ENCODE data around the gene MORN3. TPM values are rescaled to one million over a fixed set of nuclear protein-coding genes. Genes with fewer than 3 reads are reported as not detected.
"Not testable (repeated sequence)": the region's sequence is repeated elsewhere in the genome, so short reads cannot be mapped to it uniquely, and the experiment has no call there.

The MORN3 gene
- total RNA-seq, 1 donor from 2014 or later, result 0.11 TPM

DNA sequence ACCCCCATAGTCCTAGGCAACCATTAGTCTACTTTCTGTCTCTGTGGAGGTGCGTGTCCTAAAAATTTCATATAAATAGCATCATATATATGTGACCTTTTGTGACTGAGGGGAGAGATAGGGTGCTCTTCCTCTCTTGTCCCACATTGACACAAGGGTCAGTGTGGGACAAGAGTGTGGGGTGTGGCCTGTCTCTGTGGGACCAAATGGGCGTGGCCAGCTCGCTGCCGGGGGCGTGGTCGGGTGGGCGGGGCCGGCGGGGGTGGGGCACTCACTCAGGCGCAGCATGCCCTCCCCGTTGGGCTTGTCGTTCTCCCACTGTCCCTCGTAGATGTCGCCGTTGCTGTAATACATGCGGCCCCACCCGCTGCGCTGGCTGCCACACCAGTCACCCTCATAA, 15.5 kb downstream of the MORN3 start:
- DNase-seq, result no peak
- intact Hi-C loops (cut with DNase I), result no loop called here
- ATAC-seq (ENCODE audit: poor library complexity), result no peak

DNA sequence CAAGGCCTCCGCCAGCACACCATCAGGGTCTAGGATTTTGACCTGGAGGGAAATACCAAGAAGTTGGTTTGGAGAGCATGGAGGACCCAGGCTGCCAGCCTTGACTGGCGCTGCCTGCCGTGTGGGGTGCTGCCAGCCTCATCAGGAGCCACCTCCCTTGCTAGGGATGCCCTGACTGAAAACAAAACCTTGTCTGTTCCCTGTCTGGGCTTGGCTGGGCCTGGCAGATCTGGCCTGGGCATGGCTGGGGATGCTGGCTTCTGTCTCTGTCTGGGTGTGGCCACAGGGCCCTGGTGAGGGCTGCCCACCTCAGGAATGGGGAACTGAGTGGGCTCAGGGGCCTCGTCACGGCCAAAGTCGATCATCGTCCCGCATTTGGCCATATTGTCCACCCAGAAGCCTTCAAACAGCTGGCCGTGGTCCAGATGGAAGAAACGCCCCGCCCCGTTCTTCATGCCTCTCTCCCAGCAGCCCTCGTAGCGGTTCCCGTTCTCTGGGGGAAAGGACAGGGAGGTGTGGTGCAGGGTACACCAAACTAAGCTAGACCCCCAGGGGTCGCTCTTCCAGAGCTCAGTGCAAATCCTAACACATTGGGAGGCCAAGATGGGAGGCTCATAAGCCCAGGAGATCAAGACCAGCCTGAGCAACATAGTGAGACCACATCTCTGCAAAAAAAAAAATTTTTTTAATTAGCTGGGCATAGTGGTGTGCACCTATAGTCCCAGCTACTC, 16.5 kb downstream of the MORN3 start:
- intact Hi-C loops (cut with DNase I), result no loop called here
- no peak for ATAC-seq (ENCODE audit: poor library complexity)
- DNase-seq, result no peak

DNA sequence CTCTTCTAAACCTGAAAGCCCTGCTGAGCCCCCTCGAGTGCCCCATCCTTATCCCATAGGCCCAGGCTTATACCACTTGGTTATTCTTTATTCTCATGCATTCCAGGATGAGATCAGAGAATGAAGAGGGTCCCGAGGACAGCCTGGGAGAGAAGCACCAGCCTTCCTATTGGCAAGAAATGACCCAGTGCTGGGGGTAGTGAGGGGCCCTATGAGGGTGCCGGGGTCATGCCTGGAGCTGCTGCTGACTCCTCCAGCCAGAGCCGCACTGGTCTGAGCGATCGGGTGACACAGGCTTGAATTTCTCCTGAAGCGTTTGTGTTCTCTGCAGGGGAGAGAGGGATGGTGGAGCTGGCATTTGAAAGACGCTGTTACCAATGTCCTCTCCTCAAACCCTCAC, 18.1 kb downstream of the MORN3 start:
- intact Hi-C loops (cut with DNase I), result no loop called here
- DNase-seq, result no peak
- no peak for ATAC-seq (ENCODE audit: poor library complexity)

DNA sequence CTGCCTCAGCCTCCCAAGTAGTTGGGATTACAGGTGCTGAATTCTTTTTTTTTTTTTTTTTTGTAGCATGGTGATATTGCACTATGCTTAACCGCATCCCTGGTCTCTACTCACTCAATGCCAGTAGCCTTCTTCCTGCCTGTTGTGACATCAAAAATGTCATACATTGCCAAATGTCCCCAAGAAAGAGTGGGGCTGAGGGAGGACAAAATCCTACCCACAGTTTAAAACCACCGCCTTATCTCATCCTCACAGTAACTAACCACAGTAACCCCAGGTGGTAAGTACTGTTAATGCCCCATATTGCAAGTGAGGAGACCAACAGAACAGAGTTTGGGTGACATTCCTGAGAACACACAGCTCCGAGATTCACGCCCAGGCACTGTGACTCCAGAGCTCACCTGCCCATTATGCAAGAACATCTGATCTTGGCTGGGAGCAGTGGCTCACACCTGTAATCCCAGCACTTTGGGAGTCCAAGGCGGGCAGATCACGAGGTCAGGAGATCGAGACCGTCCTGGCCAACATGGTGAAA, 19.6 kb downstream of the MORN3 start:
- intact Hi-C loops (cut with DNase I), result no loop called here
- ATAC-seq (ENCODE audit: poor library complexity) (no peak), DNase-seq (no peak)

DNA sequence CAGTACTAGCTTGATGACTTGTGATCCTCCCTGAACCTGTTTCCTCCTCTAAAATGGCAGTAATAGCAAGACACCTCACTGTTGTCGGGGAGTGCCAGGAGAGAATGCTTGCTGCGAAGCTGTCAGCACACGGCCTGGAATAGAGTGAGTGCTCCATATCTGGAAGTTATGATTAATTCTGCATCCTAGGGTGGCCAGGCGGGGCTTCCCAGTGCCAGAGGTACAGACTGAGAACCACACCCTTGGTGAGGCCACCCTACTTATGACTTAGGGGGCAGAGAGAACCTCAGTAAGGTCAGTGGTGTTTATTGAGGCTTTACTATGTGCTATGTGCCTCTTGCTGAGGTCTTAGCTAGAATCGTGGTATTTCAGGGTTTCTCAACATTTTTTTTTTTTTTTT, 20.1 kb downstream of the MORN3 start:
- ATAC-seq (ENCODE audit: poor library complexity) (no peak), DNase-seq (no peak)
- intact Hi-C loops (cut with DNase I), result no loop called here

DNA sequence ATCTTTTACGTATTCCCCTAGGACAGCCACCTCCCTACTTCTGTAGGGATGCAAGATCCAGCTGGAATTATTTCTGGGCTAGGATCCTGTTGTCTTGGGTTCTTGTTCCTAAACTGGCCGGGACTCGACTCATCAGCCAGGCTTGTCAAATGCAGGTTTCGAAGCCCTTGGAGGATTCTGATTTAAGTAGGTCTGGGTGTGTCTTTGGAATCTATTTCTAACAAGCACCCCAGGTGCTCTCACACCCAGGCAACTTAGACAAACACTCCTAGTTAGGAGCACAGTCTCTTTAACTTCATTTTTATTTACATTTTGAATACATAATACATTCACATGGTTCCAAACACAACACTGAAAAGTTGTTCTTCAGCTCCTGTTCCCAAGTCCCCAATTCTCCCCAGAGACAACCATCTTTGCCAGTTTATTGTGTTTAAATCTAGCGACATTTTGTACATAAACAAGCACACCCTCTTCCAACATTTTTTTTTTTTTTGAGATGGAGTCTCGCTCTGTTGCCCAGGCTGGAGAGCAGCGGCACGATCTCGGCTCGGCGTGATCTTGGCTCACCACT, 20.9 kb downstream of the MORN3 start:
- DNase-seq, result no peak
- intact Hi-C loops (cut with DNase I), result no loop called here
- no peak for ATAC-seq (ENCODE audit: poor library complexity)

DNA sequence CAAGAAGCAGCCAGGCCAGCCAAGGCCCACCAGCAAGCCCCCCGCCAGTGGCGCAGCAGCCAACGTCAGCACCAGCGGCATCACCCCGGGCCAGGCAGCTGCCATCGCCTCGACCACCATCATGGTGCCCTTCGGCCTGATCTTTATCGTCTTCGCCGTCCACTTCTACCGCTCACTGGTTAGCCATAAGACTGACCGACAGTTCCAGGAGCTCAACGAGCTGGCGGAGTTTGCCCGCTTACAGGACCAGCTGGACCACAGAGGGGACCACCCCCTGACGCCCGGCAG, 28.2 kb downstream of the MORN3 start:
- DNase-seq (no peak), ATAC-seq (ENCODE audit: poor library complexity) (no peak)
- intact Hi-C loops (cut with DNase I), result no loop called here

DNA sequence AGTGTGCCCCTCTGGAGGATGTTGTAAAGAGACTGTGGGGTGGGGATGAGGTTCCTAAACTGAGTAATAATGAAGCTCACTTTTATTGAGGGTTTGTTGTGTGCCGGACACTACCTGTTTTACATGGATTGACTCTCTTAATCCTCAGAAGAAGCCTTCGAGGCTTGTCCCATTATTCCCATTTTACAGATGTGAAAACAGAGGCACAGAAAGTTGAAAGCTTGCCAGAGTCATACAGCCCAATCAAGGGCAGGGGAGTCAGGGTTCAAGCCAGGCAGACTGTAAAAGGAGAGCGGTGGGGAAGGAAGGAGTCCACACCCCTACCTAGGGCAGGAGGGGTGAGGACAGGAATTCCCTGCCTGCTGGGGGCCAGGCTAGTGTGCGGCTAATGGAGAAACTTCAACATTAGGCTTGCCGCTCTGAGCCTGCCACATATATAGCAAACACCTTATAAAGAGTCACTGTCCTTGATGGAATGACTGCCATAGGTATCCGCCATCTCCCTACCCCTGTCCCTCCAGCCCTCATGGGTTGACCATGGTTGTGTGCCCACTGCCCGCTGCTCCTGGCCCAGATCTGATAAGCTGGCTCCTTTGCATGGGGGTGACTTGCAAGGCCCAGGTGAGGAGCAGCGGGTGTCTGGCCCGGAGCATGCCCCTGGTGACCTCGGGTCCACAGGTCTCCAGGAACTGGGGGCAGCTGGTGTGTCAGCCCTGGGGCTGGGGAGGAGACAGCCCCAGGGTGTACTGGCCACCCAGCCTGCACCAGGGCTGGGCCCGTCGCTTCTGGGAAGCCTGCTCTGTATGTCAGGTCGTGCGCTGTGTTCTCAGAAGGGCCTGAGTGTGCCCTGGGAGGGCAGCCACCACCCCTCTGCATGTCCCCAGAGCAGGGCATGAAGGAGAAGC, 30.9 kb downstream of the MORN3 start:
- DNase-seq, result no peak
- ATAC-seq (ENCODE audit: poor library complexity), result no peak
- intact Hi-C loops (cut with DNase I), result no loop called here

DNA sequence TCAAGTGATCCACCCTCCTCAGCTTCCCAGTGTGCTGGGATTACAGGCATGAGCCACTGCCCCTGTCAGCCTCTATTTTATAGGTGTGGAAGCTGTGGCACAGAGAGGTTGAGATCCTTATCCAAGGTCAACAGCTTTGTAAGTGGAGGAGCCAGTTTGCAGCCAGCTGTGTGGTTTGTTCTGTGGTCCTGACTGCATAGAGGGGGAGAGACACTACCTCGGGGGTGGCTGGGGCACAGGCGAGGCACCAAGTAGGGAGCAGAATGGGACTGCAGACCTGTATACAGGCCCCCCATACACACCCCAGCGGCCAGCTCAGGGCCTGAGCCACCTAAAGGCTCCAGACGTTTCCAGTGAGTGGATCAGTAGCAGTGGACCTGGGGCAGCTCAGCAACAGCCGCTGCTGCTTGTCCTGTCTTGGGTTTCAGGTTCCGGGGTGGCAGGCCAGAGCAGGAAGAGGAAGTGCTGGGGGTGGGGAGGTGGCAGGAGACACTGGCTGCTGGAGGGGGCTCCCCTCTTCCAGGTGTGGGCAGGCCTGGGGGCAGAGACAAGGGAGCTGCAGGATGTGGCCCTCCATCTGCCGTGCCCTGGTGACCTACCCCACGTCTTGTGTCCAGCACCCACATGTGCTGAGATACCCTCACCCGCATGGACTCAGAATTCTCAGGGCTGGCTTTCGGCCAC, 32.1 kb downstream of the MORN3 start:
- ATAC-seq (ENCODE audit: poor library complexity), result peak; percentile 49
- intact Hi-C loops (cut with DNase I), result no loop called here
- peak; percentile 56 for DNase-seq

DNA sequence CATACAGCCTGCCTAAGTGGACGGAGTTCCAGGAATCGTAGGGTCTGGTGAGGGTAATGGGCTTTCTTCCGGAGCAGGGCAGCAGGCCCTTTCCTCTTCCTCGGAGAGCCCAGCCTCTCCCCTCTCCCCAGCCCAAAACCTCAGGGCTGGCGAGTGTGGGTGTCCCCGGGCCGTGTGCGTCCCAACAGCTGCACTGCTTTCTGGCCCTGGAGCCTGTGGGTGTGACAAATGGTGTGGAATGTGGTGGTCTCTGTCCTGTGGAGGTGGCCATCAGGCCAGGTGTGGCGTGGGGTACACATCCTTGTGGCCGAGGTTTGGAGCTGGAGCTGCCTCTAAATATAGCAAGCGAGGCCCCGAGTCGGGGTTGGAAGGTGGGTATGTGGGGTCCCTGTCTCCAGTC, 34.6 kb downstream of the MORN3 start:
- DNase-seq (no peak), ATAC-seq (ENCODE audit: poor library complexity) (no peak)
- intact Hi-C loops (cut with DNase I), result no loop called here

DNA sequence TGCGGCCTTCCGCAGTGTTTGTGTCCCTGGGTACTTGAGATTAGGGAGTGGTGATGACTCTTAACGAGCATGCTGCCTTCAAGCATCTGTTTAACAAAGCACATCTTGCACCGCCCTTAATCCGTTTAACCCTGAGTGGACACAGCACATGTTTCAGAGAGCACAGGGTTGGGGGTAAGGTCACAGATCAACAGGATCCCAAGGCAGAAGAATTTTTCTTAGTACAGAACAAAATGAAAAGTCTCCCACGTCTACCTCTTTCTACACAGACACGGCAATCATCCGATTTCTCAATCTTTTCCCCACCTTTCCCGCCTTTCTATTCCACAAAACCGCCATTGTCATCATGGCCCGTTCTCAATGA, 35.6 kb downstream of the MORN3 start:
- intact Hi-C loops (cut with DNase I); DNase-seq; ATAC-seq (ENCODE audit: poor library complexity): not testable (repeated sequence)

DNA sequence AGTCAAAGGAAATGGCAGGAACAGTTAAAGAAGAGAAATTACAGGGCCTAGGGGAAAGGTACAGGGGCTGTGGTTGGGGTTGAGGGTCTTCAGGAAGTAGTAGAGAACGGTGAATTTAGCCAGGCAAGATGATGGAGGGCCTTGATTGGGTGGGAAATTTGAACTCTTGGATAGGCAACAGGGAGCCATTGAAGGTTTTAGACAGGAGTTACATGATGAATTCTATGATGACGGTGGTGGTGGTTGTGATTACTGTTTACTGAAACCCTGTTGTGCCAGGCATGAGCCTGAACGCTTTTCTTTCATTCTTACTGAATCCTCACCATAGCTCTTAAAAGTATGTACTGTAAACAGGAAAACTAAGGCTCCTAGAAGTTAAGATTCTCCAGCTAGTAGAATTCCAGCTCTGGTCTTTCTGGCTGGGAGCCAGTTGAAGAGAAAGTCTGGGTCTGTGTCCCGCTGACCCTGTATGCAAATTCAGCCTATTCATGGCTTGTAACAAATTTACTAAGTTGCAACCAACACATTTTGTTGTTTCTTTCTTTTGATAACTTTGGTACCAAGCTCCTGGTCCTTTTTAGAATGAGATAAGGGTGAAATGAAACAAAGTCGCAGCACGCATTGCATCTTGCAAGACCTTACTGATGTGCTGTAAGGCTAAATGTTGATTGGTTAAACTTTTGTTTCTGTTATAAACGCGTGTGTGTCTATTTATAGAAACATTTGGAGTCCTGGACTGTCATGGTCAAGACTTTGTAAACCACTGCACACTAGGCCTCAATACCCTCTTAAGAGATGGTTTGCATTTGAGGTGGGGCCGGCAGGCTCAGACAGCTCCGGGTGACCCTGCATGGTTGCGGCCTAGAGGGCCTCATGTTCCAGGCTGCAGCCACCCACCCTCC, 37.1 kb downstream of the MORN3 start:
- ATAC-seq (ENCODE audit: poor library complexity) (no peak), DNase-seq (no peak)
- intact Hi-C loops (cut with DNase I), result no loop called here

DNA sequence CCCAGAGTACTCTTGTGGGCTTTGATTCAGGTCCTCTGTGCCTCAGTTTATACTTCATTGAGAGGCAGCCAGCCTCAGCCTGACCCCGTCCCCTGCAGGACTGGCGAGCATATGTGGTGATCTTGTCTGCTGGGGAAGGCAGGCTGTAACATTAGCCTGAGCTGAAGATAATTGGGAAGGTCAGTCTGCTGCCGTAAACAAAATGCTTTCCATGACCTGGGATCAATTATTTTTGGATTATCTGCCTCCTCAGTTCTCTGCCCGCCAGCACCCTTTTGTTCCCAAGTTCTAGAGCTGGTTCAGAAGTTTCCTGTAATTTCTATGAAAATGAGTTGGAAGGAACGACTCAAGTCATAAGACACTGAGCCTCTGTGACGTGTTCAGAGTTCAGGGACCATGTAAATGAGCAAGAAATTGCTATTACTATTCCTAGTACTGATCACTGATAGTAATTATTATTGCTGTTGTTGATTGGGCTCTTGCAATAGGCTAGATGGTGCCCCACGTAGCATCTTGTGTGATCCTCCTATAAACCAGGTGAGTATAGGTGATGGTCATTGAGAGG, 38.6 kb downstream of the MORN3 start:
- no peak for ATAC-seq (ENCODE audit: poor library complexity)
- intact Hi-C loops (cut with DNase I), result no loop called here
- DNase-seq, result no peak

DNA sequence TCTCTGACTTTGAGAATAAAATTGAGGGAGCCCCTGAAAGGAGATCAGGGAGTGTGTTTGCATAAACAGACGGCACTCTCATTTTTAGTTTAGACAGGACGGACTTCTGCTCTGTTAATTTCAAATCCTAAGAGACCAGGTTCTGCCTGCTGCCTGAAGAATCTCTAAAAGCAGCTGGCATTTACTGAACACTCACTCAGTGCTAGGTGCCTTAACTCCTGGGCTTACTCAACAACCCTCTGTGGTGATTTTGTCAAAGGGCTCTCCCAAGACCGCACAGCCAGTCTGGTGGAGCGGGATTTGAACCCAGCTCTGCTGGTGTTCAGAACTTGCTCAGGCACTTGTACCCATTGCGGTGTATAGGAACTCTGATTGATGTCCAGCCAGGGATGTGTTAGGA, 40.9 kb downstream of the MORN3 start:
- DNase-seq (no peak), ATAC-seq (ENCODE audit: poor library complexity) (no peak)
- intact Hi-C loops (cut with DNase I), result loop anchor here (5.0 kb wide), 1 partner anchor 76 kb away; no protein-coding TSS in a partner anchor

DNA sequence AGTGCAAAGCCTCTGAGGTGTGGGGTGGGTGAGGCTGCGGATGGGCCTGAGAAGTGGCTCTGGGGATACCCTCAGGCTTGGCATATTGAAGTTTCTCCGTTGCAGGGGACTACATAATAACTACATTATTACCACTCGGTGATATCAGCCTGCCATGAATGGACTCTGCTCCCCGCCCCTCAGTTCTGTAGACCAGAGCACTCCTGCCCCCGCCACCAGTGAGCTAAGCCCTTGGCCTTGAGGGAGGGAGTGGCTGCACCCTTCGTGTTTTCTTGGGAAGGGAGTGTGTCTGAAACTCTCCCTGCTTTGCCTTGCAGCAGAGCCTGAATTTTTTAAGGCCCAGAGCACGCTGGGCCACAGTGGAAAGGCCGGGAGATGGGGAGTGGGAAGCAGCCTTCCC, 41.4 kb downstream of the MORN3 start:
- intact Hi-C loops (cut with DNase I), result loop anchor here (5.0 kb wide), 1 partner anchor 76 kb away; no protein-coding TSS in a partner anchor
- ATAC-seq (ENCODE audit: poor library complexity), result no peak

DNA sequence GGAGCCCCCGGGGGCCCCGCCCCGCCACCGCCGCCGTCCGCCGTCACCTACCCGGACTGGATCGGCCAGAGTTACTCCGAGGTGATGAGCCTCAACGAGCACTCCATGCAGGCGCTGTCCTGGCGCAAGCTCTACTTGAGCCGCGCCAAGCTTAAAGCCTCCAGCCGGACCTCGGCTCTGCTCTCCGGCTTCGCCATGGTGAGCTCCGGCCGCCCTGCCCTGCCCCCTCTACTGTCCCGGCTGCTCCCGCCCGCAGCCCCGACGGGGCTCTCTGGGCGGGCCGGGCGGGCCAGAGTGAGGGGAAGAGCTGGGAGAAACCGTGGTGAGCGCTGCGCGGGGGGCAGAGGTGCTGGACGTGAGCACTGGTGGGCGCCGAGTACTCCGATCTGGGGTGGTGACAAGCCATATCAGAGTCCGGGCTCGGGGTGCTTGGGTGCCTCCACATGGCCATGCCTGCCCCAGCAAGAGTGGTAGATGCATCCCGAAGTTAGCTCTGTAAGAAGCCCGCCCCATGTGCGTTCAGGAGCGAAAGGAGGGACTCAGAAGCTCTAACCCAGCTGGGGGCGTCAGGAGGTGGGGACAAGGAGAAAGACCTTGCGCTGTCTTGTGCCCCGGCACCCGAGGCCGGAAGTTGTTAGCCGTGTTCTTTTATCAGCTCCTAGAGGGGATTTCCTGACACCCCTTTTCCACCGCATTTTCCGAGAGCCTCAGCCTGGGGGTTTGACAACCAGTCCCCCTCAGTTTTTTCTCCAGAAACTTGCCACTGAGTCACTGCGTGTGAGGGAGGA, 42.4 kb downstream of the MORN3 start:
- ATAC-seq (ENCODE audit: poor library complexity) (peak; percentile 51), DNase-seq (peak; percentile 66)
- intact Hi-C loops (cut with DNase I), result loop anchor here (5.0 kb wide), 1 partner anchor 75 kb away; no protein-coding TSS in a partner anchor

More for the DNA sequence above, 41.4 kb downstream of the MORN3 start:
- no peak for DNase-seq

All from Right ventricle myocardium superior (tissue), 1 donor.